ENCODE measurements around the gene MAEA. TPM values are rescaled to one million over a fixed set of nuclear protein-coding genes. Genes with fewer than 3 reads are reported as not detected.

MAEA gene
- 99.0 TPM for total RNA-seq

GRCh38 chr4:1289207-1290164, at the start of gene MAEA:
Gene MAEA (plus strand): TSS chr4:1289891. CDS start chr4:1289914, 23 bp downstream.

DNA sequence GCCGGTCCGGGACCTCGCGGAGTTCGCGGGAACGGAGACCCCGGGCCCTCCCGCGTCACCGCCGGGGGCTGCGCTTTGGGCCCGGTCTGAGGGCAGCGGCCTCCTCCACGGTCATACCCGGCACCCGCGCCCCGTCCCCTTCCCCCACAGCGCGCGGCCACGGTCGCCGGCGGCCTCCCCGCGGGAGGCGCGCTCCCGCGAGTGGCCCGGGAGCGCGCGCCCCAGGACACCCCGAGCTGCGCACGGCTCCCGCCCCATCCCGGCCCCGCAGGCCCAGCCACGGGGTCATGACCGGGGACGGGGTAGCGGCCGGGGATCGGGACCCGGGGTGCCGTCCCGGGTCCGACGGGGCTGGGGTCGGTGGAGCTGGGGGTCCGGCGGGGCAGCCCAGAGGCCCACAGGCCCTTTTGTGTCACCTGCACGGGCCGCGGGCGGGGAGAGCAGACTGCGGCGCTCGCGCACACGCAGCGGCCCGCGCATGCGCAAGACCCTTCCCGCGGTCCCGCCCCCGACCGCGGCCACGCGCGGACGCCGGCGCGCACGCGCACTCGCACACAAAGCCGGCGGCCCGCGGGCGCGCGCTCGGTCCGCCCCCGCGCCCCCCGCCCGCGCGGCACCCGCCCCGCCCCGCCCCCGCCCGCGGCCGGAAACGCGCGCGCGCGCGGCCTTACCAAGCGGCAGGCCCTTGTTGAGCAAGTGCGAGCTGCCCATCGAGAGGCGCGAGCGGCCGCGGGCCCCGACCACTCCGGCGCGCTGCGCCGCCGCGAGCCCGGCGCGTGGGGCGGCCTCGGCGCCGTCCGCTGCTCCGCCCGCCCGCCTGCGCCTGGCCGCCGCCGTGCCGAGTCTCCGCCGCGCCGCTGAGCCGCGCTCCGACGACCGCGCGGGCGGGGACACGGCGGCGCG, 41.2 kb upstream of the MAEA start, which contains the start of gene CTBP1:
Gene CTBP1, minus strand, starts transcription at position 886 of the 903 bp plus-strand sequence. CDS start 7,799 bp downstream, outside the sequence.

DNA sequence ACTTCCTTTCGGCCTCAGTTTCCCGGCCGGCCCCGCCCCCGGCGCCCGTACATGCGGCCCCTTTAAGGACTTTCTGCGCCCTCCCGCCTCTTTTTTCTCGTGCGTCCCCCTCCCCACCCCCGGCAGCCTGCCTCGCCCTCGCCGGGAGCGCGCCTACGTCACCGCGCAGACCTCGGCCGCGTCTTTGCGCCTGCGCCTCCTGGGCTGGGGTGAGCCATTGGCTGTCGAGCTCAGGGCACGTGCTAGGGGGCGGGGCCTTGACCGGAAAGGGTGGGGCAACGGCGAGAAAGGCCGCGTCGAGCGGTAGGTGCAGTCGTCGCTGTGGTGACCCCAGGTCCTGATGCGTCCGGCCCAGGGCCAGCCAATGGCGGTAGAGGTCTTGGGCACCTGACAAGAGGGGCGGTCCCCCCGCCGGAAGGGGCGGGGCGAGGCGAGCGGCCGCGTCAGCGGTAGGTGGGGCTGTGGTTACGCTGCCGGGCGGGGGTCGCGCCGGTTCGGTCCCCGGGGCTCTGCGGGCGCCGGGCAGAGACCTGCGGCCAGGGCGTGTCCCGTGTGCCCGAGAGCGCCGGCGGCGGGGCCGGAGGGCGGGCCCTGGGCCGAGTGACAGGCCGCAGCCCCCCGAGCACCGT, 57.2 kb downstream of the MAEA start, which contains the start of gene UVSSA:
Gene UVSSA, plus strand, starts transcription at position 428 of the 629 bp plus-strand sequence. CDS start 884 bp downstream, outside the sequence.

Other genes with a start within 250 kb of the MAEA start
- 9.6 TPM for gene RNF212, start 176.3 kb upstream of the MAEA start, total RNA-seq
- gene SPON2, start 117.3 kb upstream of the MAEA start, total RNA-seq: 49.7 TPM
- gene CTBP1, start 40.8 kb upstream of the MAEA start, total RNA-seq: 175 TPM
- gene UVSSA, start 57.3 kb downstream of the MAEA start, total RNA-seq: 14.5 TPM
- not detected for gene NKX1-1, start 116.6 kb downstream of the MAEA start, total RNA-seq